Testis (tissue), 2 donors: ENCODE measurements around the gene NCF2.

Experiments
- CTCF ChIP-seq, 3 experiments: fragments of 450-650 bp in 2 of 3; fragments of 200-600 bp in 1 of 3; sonication (generic) in 1 of 3; IDR thresholded peaks; one replicate each; pipeline ENCODE4 v1.5.1; 2016 to 2019; ENCODE audit warnings: antibody characterized with exemption in 3 of 3, mild to moderate bottlenecking in 2 of 3, moderate library complexity in 1 of 3
- POLR2A ChIP-seq: fragments of 450-650 bp; IDR thresholded peaks from one replicate; pipeline ENCODE4 v1.6.1; 2017; ENCODE audit warnings: antibody characterized with exemption, mild to moderate bottlenecking, moderate library complexity

DNA sequence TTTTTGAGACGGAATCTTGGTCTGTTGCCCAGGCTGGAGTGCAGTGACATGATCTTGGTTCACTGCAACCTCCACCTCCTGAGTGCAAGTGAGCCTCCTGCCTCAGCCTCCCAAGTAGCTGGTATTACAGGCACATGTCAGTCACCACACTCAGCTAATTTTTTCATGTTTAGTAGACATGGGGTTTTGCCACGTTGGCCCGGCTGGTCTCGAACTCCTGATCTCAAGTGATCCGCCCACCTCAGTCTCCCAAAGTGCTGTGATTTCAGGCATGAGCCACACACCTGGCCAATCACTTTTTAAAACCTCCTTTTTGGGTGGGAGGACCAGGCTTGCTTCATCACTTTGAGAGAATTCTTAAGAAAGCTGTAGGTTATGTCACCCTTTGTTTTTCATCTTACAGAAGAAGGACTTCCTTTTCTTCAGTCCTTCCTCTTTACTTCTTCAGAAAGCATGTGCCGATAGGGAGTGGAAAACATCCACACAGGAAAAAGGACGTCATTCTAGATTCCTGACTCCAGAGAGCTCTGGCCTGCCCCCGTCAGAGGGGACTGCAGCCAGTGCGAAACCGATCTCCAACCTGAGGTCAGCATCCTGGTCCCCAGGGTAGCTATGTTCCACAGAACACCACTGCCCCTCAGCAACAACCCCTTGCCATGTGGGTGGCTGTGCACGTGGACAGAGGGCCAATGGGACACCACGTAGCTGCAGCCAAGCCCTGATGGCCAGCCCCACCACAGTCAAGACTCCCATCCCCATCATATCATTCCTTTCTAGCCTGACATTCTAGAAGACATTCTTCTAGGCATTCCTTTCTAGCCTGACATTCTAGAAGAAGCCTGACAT, 21.9 kb downstream of the NCF2 start:
- TF ChIP-seq POLR2A (no peak), CTCF (IDR thresholded peaks at IDR 0.05) (no peak)
